ENCODE data around the gene GTF3C1. TPM values are rescaled to one million over a fixed set of nuclear protein-coding genes. Genes with fewer than 3 reads are reported as not detected.

GTF3C1 gene
- total RNA-seq, 4 donors from 2014 or later, result 129 to 276 (median 181) TPM

GRCh38 chr16:27486344-27486743 is 63.4 kb downstream of the GTF3C1 start:
- TF ChIP-seq POLR2A (IDR thresholded peaks at IDR 0.05), result no peak
- no peak for TF ChIP-seq POLR2AphosphoS5 (IDR thresholded peaks at IDR 0.05)
- TF ChIP-seq CTCF (IDR thresholded peaks at IDR 0.05), result no peak
- TF ChIP-seq EP300 (IDR thresholded peaks at IDR 0.05), result no peak
- peaks cover 100% of the 10 kb centered on the region for H3K36me3 ChIP-seq

GRCh38 chr16:27485811-27486210 is 63.9 kb downstream of the GTF3C1 start:
- Histone ChIP-seq H3K36me3 (peaks cover 100% of the 10 kb centered on the region), H3K27ac (no peak overlapping the region), H3K4me1 (no peaks in the 10 kb centered on the region), H3K9me3 (no peaks in the 10 kb centered on the region), H3K27me3 (no peaks in the 10 kb centered on the region), H3K4me3 (no peak overlapping the region)
- DNase-seq (ENCODE audit: low spot score in 2 of 2), result no peak
- TF ChIP-seq CTCF (IDR thresholded peaks at IDR 0.05), result no peak
- TF ChIP-seq POLR2A (IDR thresholded peaks at IDR 0.05), result no peak
- no peak for TF ChIP-seq POLR2AphosphoS5 (IDR thresholded peaks at IDR 0.05)
- no peak for TF ChIP-seq EP300 (IDR thresholded peaks at IDR 0.05)
- WGBS, result 95% methylated on average over 11 of the region's 11 CpGs

More at GRCh38 chr16:27486344-27486743, 63.4 kb downstream of the GTF3C1 start:
- H3K27me3 ChIP-seq, result no peaks in the 10 kb centered on the region
- WGBS, result 82% methylated on average over 8 of the region's 8 CpGs
- no peak overlapping the region for H3K4me3 ChIP-seq
- H3K9me3 ChIP-seq, result no peaks in the 10 kb centered on the region
- no peak for DNase-seq (ENCODE audit: low spot score in 2 of 2)
- no peak overlapping the region for H3K27ac ChIP-seq
- no peaks in the 10 kb centered on the region for H3K4me1 ChIP-seq

GRCh38 chr16:27485126-27485525 is 64.6 kb downstream of the GTF3C1 start:
- DNase-seq (ENCODE audit: low spot score in 2 of 2), result no peak
- H3K4me3 ChIP-seq, result no peak overlapping the region
- peaks cover 100% of the 10 kb centered on the region for H3K36me3 ChIP-seq
- no peaks in the 10 kb centered on the region for H3K4me1 ChIP-seq
- H3K27ac ChIP-seq, result no peak overlapping the region
- WGBS, result 92% methylated on average over 9 of the region's 9 CpGs
- no peak for TF ChIP-seq EP300 (IDR thresholded peaks at IDR 0.05)
- TF ChIP-seq POLR2AphosphoS5 (IDR thresholded peaks at IDR 0.05), result no peak
- no peak for TF ChIP-seq POLR2A (IDR thresholded peaks at IDR 0.05)
- TF ChIP-seq CTCF (IDR thresholded peaks at IDR 0.05), result no peak
- H3K27me3 ChIP-seq, result no peaks in the 10 kb centered on the region
- H3K9me3 ChIP-seq, result no peaks in the 10 kb centered on the region

- H3K36me3 ChIP-seq, result peaks cover 95% of the 10 kb centered on the region
- no peaks in the 10 kb centered on the region for H3K4me1 ChIP-seq
- 92% methylated on average over 5 of the region's 5 CpGs for WGBS
- TF ChIP-seq POLR2AphosphoS5 (IDR thresholded peaks at IDR 0.05) (no peak), EP300 (IDR thresholded peaks at IDR 0.05) (no peak), POLR2A (IDR thresholded peaks at IDR 0.05) (no peak), CTCF (IDR thresholded peaks at IDR 0.05) (no peak)
- H3K27me3 ChIP-seq, result no peaks in the 10 kb centered on the region
- H3K9me3 ChIP-seq, result no peaks in the 10 kb centered on the region
- DNase-seq (ENCODE audit: low spot score in 2 of 2), result no peak
- no peak overlapping the region for H3K27ac ChIP-seq
- no peak overlapping the region for H3K4me3 ChIP-seq
Measured at GRCh38 chr16:27483624-27484023, 66.1 kb downstream of the GTF3C1 start.

GRCh38 chr16:27483088-27483437 is 66.7 kb downstream of the GTF3C1 start:
- H3K4me1 ChIP-seq, result no peaks in the 10 kb centered on the region
- peaks cover 95% of the 10 kb centered on the region for H3K36me3 ChIP-seq
- 88% methylated on average over 5 of the region's 5 CpGs for WGBS
- no peak for DNase-seq (ENCODE audit: low spot score in 2 of 2)
- no peak overlapping the region for H3K27ac ChIP-seq
- no peaks in the 10 kb centered on the region for H3K9me3 ChIP-seq
- no peak for TF ChIP-seq POLR2AphosphoS5 (IDR thresholded peaks at IDR 0.05)
- TF ChIP-seq CTCF (IDR thresholded peaks at IDR 0.05), result no peak
- no peak for TF ChIP-seq EP300 (IDR thresholded peaks at IDR 0.05)
- TF ChIP-seq POLR2A (IDR thresholded peaks at IDR 0.05), result no peak
- H3K27me3 ChIP-seq, result no peaks in the 10 kb centered on the region
- no peak overlapping the region for H3K4me3 ChIP-seq
